ENCODE measurements around the gene DIPK2A.

DNA sequence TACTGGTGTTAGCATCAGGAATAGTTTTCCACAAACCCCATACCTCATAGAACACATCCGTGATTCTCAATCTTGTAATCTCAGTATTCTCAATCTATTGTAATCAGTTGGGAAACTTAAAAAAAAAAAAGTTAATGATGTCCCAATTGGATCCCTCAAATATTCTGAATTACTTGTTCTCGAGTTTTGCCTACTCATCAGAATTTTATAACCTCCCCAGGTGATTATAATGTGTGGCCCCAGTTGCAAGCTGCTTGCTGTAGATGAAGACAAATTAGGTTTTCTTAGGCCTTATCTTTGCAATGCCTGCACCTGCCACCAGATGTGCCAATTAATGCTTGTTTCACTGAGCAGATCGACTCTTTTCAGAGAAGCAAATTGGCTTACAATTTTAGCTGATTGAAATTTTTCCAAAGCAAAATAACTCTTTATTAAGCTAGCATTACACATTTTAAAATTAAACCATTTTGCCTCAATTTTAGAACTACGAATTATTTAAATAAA lies 19.0 kb upstream of the DIPK2A start:
- TF ChIP-seq, protein P1, sequence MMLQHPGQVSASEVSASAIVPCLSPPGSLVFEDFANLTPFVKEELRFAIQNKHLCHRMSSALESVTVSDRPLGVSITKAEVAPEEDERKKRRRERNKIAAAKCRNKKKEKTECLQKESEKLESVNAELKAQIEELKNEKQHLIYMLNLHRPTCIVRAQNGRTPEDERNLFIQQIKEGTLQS (IDR thresholded peaks at IDR 0.05), result no peak
- TF ChIP-seq, protein P2, sequence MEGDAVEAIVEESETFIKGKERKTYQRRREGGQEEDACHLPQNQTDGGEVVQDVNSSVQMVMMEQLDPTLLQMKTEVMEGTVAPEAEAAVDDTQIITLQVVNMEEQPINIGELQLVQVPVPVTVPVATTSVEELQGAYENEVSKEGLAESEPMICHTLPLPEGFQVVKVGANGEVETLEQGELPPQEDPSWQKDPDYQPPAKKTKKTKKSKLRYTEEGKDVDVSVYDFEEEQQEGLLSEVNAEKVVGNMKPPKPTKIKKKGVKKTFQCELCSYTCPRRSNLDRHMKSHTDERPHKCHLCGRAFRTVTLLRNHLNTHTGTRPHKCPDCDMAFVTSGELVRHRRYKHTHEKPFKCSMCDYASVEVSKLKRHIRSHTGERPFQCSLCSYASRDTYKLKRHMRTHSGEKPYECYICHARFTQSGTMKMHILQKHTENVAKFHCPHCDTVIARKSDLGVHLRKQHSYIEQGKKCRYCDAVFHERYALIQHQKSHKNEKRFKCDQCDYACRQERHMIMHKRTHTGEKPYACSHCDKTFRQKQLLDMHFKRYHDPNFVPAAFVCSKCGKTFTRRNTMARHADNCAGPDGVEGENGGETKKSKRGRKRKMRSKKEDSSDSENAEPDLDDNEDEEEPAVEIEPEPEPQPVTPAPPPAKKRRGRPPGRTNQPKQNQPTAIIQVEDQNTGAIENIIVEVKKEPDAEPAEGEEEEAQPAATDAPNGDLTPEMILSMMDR (IDR thresholded peaks at IDR 0.05 in 2 of 3, conservative IDR thresholded peaks at IDR 0.05 in 1 of 3; ENCODE audit: borderline replicate concordance in 1 of 3, insufficient read depth in 1 of 3, low read depth in 2 of 3, low read length in 2 of 3), result peak in 1 of 3 experiments; percentile 16; a peak in 1 of 6 replicates

Data from HCT116 (cell line).